GM12872 (cell line): Measurements from ENCODE around the gene DFFB.
A peak's percentile ranks its signal among the peaks of the same experiment; 100 is the strongest.

Experiments used
- CTCF ChIP-seq: IDR thresholded peaks from 3 replicates; pipeline ENCODE4 v1.5.1; 2011; ENCODE audit warnings: low read depth, mild to moderate bottlenecking, low read length, moderate library complexity; ENCODE audit not compliant: insufficient read depth

Gene DFFB

GRCh38 chr1:3898994-3899753, 41.9 kb downstream of the DFFB start:
- no peak; the same call in 2 of the 3 replicates for TF ChIP-seq CTCF

DNA sequence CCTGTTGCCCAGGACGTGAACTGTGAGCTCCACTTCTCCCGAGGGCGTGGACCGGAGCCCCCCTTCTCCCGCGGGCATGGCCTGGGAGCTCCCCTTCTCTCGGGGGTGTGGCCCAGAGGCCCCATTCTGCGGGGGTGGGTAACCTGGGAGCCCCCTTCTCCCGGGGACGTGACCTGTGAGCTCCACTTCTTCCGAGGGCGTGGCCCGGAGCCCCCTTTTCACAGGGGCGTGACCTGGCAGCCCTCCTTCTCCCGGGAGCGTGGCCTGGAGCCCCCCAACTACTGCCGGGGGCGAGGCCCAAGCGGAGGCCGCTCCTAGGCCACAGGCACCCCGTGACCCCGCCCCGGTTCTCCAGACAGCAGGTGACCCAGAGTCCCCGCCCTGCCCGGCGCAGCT, 42.5 kb downstream of the DFFB start:
- TF ChIP-seq CTCF: peak; percentile 37; the same call in 1 of the 3 replicates

GRCh38 chr1:3900150-3900968, 43.1 kb downstream of the DFFB start, which contains the start of gene C1orf174:
TSS of gene C1orf174 (minus strand) at chr1:3900272. CDS start at chr1:3900186, 86 bp downstream.
- no peak for TF ChIP-seq CTCF

GRCh38 chr1:3900969-3901529, 43.8 kb downstream of the DFFB start:
- TF ChIP-seq CTCF: no peak

DNA sequence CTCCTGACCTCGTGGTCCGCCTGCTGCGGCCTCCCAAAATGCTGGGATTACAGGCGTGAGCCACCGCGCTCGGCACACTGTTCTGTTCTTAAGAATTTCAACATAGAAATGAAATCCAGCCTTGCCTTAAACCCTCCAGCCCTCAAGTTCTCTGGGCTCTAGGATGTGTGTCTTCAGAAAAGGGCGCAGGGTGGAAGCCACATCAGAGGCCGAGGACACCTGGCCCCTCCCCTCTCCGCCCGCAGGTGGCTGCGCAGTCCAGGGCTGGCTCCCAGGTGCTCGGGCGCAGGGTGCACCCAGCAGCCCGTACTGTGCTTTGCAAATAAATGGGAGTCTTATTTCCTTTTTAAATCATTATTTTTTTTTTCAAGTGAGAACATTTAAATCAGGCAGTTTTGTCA, 44.8 kb downstream of the DFFB start:
- TF ChIP-seq CTCF: no peak

DNA sequence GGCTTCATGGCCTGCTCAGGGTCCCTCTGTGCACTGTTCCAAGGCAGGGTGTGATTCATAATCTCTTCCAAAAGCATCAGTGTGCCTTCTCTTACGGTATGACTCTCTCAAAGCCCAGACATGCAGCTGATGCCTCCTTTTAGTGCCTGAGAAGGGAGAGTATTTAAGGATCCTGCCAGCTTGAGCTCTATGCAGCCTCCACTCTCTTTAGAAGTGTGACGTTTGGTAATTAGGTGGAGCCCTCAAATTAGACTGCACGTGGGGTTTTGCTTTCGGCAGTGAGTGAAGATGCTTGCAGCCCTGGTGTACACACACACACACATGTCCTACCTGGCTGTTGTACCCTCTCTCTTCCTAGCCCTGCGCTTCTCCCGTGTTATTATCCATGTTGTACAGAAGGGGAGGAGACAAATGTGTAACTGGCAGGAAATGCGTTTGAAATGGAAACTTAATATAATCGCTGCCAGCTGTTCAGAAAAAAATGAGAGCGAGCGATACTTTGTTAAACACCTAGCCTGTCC, 45.4 kb downstream of the DFFB start:
- TF ChIP-seq CTCF: no peak

GRCh38 chr1:3903141-3904005, 46.1 kb downstream of the DFFB start:
- no peak for TF ChIP-seq CTCF
